H1 (cell line): ENCODE results near the gene PRKCI. TPM values are rescaled to one million over a fixed set of nuclear protein-coding genes. Genes with fewer than 3 reads are reported as not detected.

Experiments
- CTCF ChIA-PET: fragments of 300-600 bp; sonication (Branson Sonifier 250); formaldehyde crosslinking; loops from one replicate; lab custom pipeline; 2021; ENCODE audit not compliant: partially characterized antibody; lab: Charles Lee
- POLR2A ChIA-PET: fragments of 300-600 bp; sonication (Branson Sonifier 250); formaldehyde crosslinking; loops from one replicate; lab custom pipeline; 2021; ENCODE audit warnings: inconsistent platforms; ENCODE audit not compliant: partially characterized antibody; lab: Charles Lee
- DNase-seq, 2 experiments: peaks; one replicate each; pipeline versions ENCODE4 v3.0.0 to v3.0.0-alpha.2; 2010 to 2022; ENCODE audit warnings: low spot score in 2 of 2, low read depth in 1 of 2, mixed read lengths in 1 of 2
- FAIRE-seq: peaks from 2 replicates; lab custom pipeline; 2011; peaks lifted over from hg19 to GRCh38; lab: Jason Lieb, UNC
- H2AFZ ChIP-seq: 2 replicates; pipeline ENCODE4 v1.8.1; 2012; ENCODE audit warnings: low read length, inconsistent platforms
- H2AK5ac ChIP-seq: 2 replicates; pipeline ENCODE4 v1.6.1; 2013; ENCODE audit warnings: low read depth, low read length
- H2BK120ac ChIP-seq: replicated peaks from 2 replicates; pipeline ENCODE3; 2013; ENCODE audit warnings: low read depth, low read length, inconsistent platforms
- H2BK12ac ChIP-seq: 2 replicates; pipeline ENCODE4 v1.6.1; 2013; ENCODE audit warnings: low read depth, low read length
- H2BK15ac ChIP-seq: 2 replicates; pipeline ENCODE4 v1.6.1; 2013; ENCODE audit warnings: low read length
- H2BK20ac ChIP-seq: 2 replicates; pipeline ENCODE4 v1.6.1; 2013; ENCODE audit warnings: low read length
- H2BK5ac ChIP-seq: 2 replicates; pipeline ENCODE4 v1.6.1; 2013; ENCODE audit warnings: low read depth, low read length
- H3K14ac ChIP-seq: 2 replicates; pipeline ENCODE4 v1.6.1; 2013; ENCODE audit warnings: inconsistent platforms; ENCODE audit not compliant: insufficient read length
- H3K18ac ChIP-seq: 2 replicates; pipeline ENCODE4 v1.6.1; 2013; ENCODE audit warnings: low read length; ENCODE audit errors: extremely low read depth
- H3K23ac ChIP-seq: 2 replicates; pipeline ENCODE4 v1.6.1; 2013; ENCODE audit warnings: inconsistent platforms; ENCODE audit not compliant: insufficient read length
- H3K23me2 ChIP-seq: 2 replicates; pipeline ENCODE4 v1.6.1; 2013; ENCODE audit warnings: low read depth, low read length
- H3K27ac ChIP-seq: 2 replicates; pipeline ENCODE4 v1.6.1; 2011; ENCODE audit warnings: low read depth, low read length, inconsistent platforms
- H3K27me3 ChIP-seq, 4 experiments: replicated peaks in 1 of 4; 1 replicate in 1 of 4; 2 replicates in 3 of 4; pipeline versions ENCODE4 v1.6.1 to v1.8.1; 2011 to 2013; ENCODE audit warnings: low read length in 3 of 4, mild to moderate bottlenecking in 3 of 4, inconsistent platforms in 2 of 4, mixed read lengths in 2 of 4, moderate library complexity in 1 of 4; ENCODE audit not compliant: control insufficient read depth in 3 of 4, insufficient read depth in 3 of 4; ENCODE audit errors: extremely low read depth in 1 of 4
- H3K36me3 ChIP-seq, 4 experiments: 2 replicates each; pipeline versions ENCODE4 v1.6.1 to v1.8.1; 2011 to 2013; ENCODE audit warnings: mild to moderate bottlenecking in 4 of 4, low read length in 3 of 4, moderate library complexity in 2 of 4, control low read depth in 1 of 4, inconsistent platforms in 1 of 4; ENCODE audit not compliant: insufficient read depth in 4 of 4, control insufficient read depth in 2 of 4
- H3K4ac ChIP-seq: replicated peaks from 2 replicates; pipeline ENCODE3; 2013; ENCODE audit warnings: low read length, low read depth, mixed read lengths, inconsistent platforms; ENCODE audit not compliant: insufficient read length
- H3K4me1 ChIP-seq, 4 experiments: replicated peaks in 1 of 4; 1 replicate in 1 of 4; 2 replicates in 3 of 4; pipeline versions ENCODE4 v1.6.1 to v1.8.1; 2011 to 2013; ENCODE audit warnings: low read length in 3 of 4, inconsistent platforms in 2 of 4, mixed read lengths in 1 of 4; ENCODE audit not compliant: insufficient read depth in 4 of 4, control insufficient read depth in 3 of 4
- H3K4me2 ChIP-seq, 2 experiments: 2 replicates each; pipeline versions ENCODE4 v1.6.1 to v1.8.1; 2011 to 2013; ENCODE audit warnings: low read depth in 2 of 2, low read length in 2 of 2, control low read depth in 1 of 2, inconsistent platforms in 1 of 2, mild to moderate bottlenecking in 1 of 2; ENCODE audit not compliant: insufficient read depth in 1 of 2
- H3K4me3 ChIP-seq, 4 experiments: fragments of 200-600, 300-600 bp in 1 of 4; sonication (generic), shearing (Covaris generic), sonication (Bioruptor Twin) in 1 of 4; 2 replicates each; pipeline versions ENCODE4 v1.5.1 to v1.8.1; 2011 to 2016; ENCODE audit warnings: low read length in 4 of 4, low read depth in 3 of 4, control low read depth in 2 of 4, inconsistent platforms in 2 of 4, mild to moderate bottlenecking in 2 of 4, mixed read lengths in 1 of 4, moderate library complexity in 1 of 4; ENCODE audit not compliant: insufficient read depth in 2 of 4; ENCODE audit errors: extremely low read depth in 1 of 4
- H3K56ac ChIP-seq: replicated peaks from 2 replicates; pipeline ENCODE3; 2013; ENCODE audit warnings: low read depth, mild to moderate bottlenecking, mixed read lengths, low read length, inconsistent platforms; ENCODE audit not compliant: insufficient read length
- H3K79me1 ChIP-seq: 2 replicates; pipeline ENCODE4 v1.6.1; 2013; ENCODE audit warnings: low read depth, low read length, control low read depth
- H3K79me2 ChIP-seq, 2 experiments: 2 replicates each; pipeline versions ENCODE4 v1.6.1 to v1.8.1; 2012 to 2013; ENCODE audit warnings: low read length in 2 of 2, mild to moderate bottlenecking in 2 of 2, inconsistent platforms in 1 of 2; ENCODE audit not compliant: insufficient read depth in 2 of 2, control insufficient read depth in 1 of 2
- H3K9ac ChIP-seq, 4 experiments: replicated peaks in 1 of 4; 1 replicate in 1 of 4; 2 replicates in 3 of 4; pipeline versions ENCODE4 v1.6.1 to v1.8.1; 2011 to 2013; ENCODE audit warnings: low read depth in 3 of 4, low read length in 3 of 4, control low read depth in 2 of 4, mild to moderate bottlenecking in 2 of 4, moderate library complexity in 2 of 4, inconsistent platforms in 1 of 4; ENCODE audit errors: extremely low read depth in 1 of 4
- H3K9me3 ChIP-seq, 2 experiments: 2 replicates each; pipeline versions ENCODE4 v1.6.1 to v1.8.1; 2012 to 2013; ENCODE audit warnings: mild to moderate bottlenecking in 2 of 2, moderate library complexity in 2 of 2, control low read depth in 1 of 2, inconsistent platforms in 1 of 2, low read depth in 1 of 2, low read length in 1 of 2, mixed read lengths in 1 of 2; ENCODE audit not compliant: insufficient read depth in 2 of 2
- H4K20me1 ChIP-seq, 2 experiments: replicated peaks in 1 of 2; 2 replicates each; pipeline versions ENCODE3 to v1.8.1; 2011 to 2013; ENCODE audit warnings: inconsistent platforms in 2 of 2, low read length in 2 of 2, mild to moderate bottlenecking in 1 of 2; ENCODE audit not compliant: insufficient read depth in 2 of 2, control insufficient read depth in 1 of 2
- H4K5ac ChIP-seq: 2 replicates; pipeline ENCODE4 v1.6.1; 2013; ENCODE audit warnings: low read length, low read depth, mixed read lengths, inconsistent platforms; ENCODE audit not compliant: insufficient read length
- H4K8ac ChIP-seq: 2 replicates; pipeline ENCODE4 v1.8.0; 2013; ENCODE audit warnings: mild to moderate bottlenecking, moderate library complexity, low read length, inconsistent platforms; ENCODE audit not compliant: insufficient read depth; ENCODE audit errors: extremely low read depth
- H4K91ac ChIP-seq: replicated peaks from 2 replicates; pipeline ENCODE3; 2013; ENCODE audit warnings: low read length, mixed read lengths, inconsistent platforms; ENCODE audit not compliant: insufficient read length
- CEBPB ChIP-seq: IDR thresholded peaks from 2 replicates; pipeline ENCODE4 v1.6.1; 2012; ENCODE audit warnings: low read depth, low read length
- CREB1 ChIP-seq: IDR thresholded peaks from 2 replicates; pipeline ENCODE4 v1.6.1; 2012; ENCODE audit warnings: inconsistent platforms
- EZH2 ChIP-seq: fragments of 200-600 bp; sonication (generic); IDR thresholded peaks from 2 replicates; pipeline ENCODE4 v1.7.1; 2012; ENCODE audit warnings: low read depth, mild to moderate bottlenecking, moderate library complexity, low read length, inconsistent platforms; ENCODE audit not compliant: severe bottlenecking
- HDAC2 ChIP-seq, 2 experiments: fragments of 300-600 bp in 1 of 2; sonication (generic) in 1 of 2; IDR thresholded peaks; 2 replicates each; pipeline ENCODE4 v1.6.1; 2011 to 2012; ENCODE audit warnings: low read depth in 2 of 2, low read length in 2 of 2, mild to moderate bottlenecking in 2 of 2, moderate library complexity in 2 of 2, borderline replicate concordance in 1 of 2, inconsistent platforms in 1 of 2
- MAFK ChIP-seq: IDR thresholded peaks from 2 replicates; pipeline ENCODE4 v1.6.1; 2012; ENCODE audit warnings: low read depth, mild to moderate bottlenecking, improper control_type of control experiment, low read length
- SP1 ChIP-seq: IDR thresholded peaks from 2 replicates; pipeline ENCODE4 v1.6.1; 2011; ENCODE audit warnings: low read depth, low read length
- SP4 ChIP-seq: IDR thresholded peaks from 2 replicates; pipeline ENCODE4 v1.6.1; 2012; ENCODE audit warnings: low read length, inconsistent platforms
- SUZ12 ChIP-seq: fragments of 200-600 bp; sonication (generic); IDR thresholded peaks from 2 replicates; pipeline ENCODE4 v1.6.1; 2012; ENCODE audit warnings: mild to moderate bottlenecking, inconsistent platforms, low read length, moderate library complexity, mixed read lengths
- TAF7 ChIP-seq: optimal IDR thresholded peaks from 2 replicates; pipeline ENCODE3; 2011; ENCODE audit warnings: low read depth, mild to moderate bottlenecking, inconsistent platforms, low read length, moderate library complexity, borderline replicate concordance
- TBP ChIP-seq: IDR thresholded peaks from 2 replicates; pipeline ENCODE4 v1.6.1; 2011; ENCODE audit warnings: low read depth, low read length, improper control_type of control experiment
- polyA plus RNA-seq, 7 experiments: library from polyadenylated mRNA; depleted of rRNA in 3 of 7; stranded (reverse) in 5 of 7; unstranded in 2 of 7; fragments of >200 nt in 5 of 7; fragments of 200-250 nt in 2 of 7; gene quantifications; 1 replicate in 5 of 7; 2 replicates in 1 of 7; 4 replicates in 1 of 7; pipeline versions ENCODE4 v1.2.1 to v1.2.3, GENCODE V29; 2011 to 2013; ENCODE audit warnings: missing spikeins in 2 of 7, mixed read lengths in 2 of 7
- total RNA-seq: library from RNA; stranded (reverse); fragmentation: NEBNext Ultra II Directional; extraction: Animal tissue kit (Norgen Biotek cat#: 25700); gene quantifications from 2 replicates; pipeline ENCODE4 v1.2.1, GENCODE V29; 2021
- TF ChIP-seq, protein P1 (sequence below): IDR thresholded peaks from 2 replicates; pipeline ENCODE4 v1.6.1; 2012; ENCODE audit warnings: inconsistent platforms
- TF ChIP-seq, protein P2 (sequence below): IDR thresholded peaks from 2 replicates; pipeline ENCODE4 v1.6.1; 2011; ENCODE audit warnings: low read depth, mild to moderate bottlenecking, low read length; ENCODE audit not compliant: insufficient read depth
- TF ChIP-seq, protein P3 (sequence below): IDR thresholded peaks from 2 replicates; pipeline ENCODE4 v1.6.1; 2012; ENCODE audit warnings: inconsistent platforms

The PRKCI gene
- total and polyA plus RNA-seq, 2 of the 8 experiments (the other 6 are each of a cell fraction or from before 2014, with no cell fraction given) = 24.3 to 100.0 TPM

DNA sequence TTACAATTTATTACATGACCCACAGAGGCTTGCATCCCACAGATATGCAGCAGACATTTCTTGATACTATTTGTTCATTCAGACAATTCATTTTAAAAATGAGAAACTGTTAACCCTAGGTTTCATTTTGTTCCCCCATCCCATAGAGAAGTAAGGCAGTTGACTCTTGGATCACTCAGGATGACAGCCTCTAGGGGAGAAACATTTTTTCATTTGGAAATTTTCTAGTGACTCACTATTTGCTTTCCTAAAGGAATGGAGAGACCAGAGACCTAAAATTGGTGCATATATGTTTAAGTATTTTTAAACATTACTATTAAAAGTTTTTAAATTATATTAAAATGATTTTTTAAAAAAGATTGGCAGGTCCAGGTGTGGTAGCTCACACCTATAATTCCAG lies 21.2 kb upstream of the PRKCI start:
- H2BK120ac ChIP-seq = no peak overlapping the region
- no peaks in the 10 kb centered on the region for H3K79me1 ChIP-seq
- H3K23me2 ChIP-seq = 0 out of 2 replicates have a peak, but pooled peaks cover 1% of the 10 kb centered on the region
- H2BK12ac ChIP-seq = no peak overlapping the region
- H3K14ac ChIP-seq = no peak overlapping the region
- no peaks in the 10 kb centered on the region; a peak in 1 of 7 replicates for H3K4me1 ChIP-seq
- no peak for DNase-seq
- no peak overlapping the region for H3K27ac ChIP-seq
- POLR2A ChIA-PET = no interaction called here
- H2AK5ac ChIP-seq = no peak overlapping the region
- H3K4ac ChIP-seq = no peak overlapping the region
- H2AFZ ChIP-seq = no peak overlapping the region
- no peaks in the 10 kb centered on the region for H4K20me1 ChIP-seq
- no peaks in the 10 kb centered on the region for H3K79me2 ChIP-seq
- CTCF ChIA-PET = interaction anchor here (0.6 kb wide), 1 partner anchor 150 kb away, joined by 3 read pairs; no protein-coding TSS in a partner anchor
- no peak overlapping the region for H4K8ac ChIP-seq
- no peaks in the 10 kb centered on the region for H3K27me3 ChIP-seq
- no peaks in the 10 kb centered on the region for H3K36me3 ChIP-seq
- no peaks in the 10 kb centered on the region for H3K9me3 ChIP-seq
- H2BK20ac ChIP-seq = no peak overlapping the region
- no peak overlapping the region for H3K4me3 ChIP-seq
- no peak overlapping the region for H3K23ac ChIP-seq
- TF ChIP-seq CEBPB = no peak
- no peak for TF ChIP-seq TBP
- no peak for TF ChIP-seq TAF7
- TF ChIP-seq MAFK = no peak
- TF ChIP-seq, protein P1, sequence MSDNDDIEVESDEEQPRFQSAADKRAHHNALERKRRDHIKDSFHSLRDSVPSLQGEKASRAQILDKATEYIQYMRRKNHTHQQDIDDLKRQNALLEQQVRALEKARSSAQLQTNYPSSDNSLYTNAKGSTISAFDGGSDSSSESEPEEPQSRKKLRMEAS = no peak
- no peak for TF ChIP-seq SUZ12
- no peak for TF ChIP-seq SP4
- TF ChIP-seq, protein P2, sequence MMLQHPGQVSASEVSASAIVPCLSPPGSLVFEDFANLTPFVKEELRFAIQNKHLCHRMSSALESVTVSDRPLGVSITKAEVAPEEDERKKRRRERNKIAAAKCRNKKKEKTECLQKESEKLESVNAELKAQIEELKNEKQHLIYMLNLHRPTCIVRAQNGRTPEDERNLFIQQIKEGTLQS = no peak
- TF ChIP-seq SP1 = no peak
- TF ChIP-seq, protein P3, sequence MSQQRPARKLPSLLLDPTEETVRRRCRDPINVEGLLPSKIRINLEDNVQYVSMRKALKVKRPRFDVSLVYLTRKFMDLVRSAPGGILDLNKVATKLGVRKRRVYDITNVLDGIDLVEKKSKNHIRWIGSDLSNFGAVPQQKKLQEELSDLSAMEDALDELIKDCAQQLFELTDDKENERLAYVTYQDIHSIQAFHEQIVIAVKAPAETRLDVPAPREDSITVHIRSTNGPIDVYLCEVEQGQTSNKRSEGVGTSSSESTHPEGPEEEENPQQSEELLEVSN = no peak
- no peak for TF ChIP-seq HDAC2 (IDR thresholded peaks at IDR 0.05; ENCODE audit: borderline replicate concordance in 1 of 2, low read depth in 2 of 2, low read length in 2 of 2)
- no peak for TF ChIP-seq CREB1
- no peak for TF ChIP-seq EZH2
- no peak overlapping the region for H3K9ac ChIP-seq
- no peak overlapping the region for H4K5ac ChIP-seq
- H2BK5ac ChIP-seq = no peak overlapping the region
- no peak overlapping the region for H3K4me2 ChIP-seq
- H2BK15ac ChIP-seq = no peak overlapping the region
- H3K56ac ChIP-seq = no peak overlapping the region
- no peak for FAIRE-seq
- no peak overlapping the region for H3K18ac ChIP-seq
- no peak overlapping the region for H4K91ac ChIP-seq
